GM12891 (cell line): ENCODE measurements around the gene NBEA.

Experiments used
- POLR2A ChIP-seq: IDR thresholded peaks from 2 replicates; pipeline ENCODE4 v1.6.1; 2011; ENCODE audit warnings: low read depth, low read length, control low read depth
- SPI1 ChIP-seq: IDR thresholded peaks from 2 replicates; pipeline ENCODE4 v1.6.1; 2011; ENCODE audit warnings: low read depth, low read length, control low read depth

- TF ChIP-seq POLR2A: no peak
- no peak for TF ChIP-seq SPI1
Observed at GRCh38 chr13:35567406-35567980, 625.4 kb downstream of the NBEA start.
